AG04450 (cell line): ENCODE results near the gene FAM53B. TPM values are rescaled to one million over a fixed set of nuclear protein-coding genes. Genes with fewer than 3 reads are reported as not detected.

ENCODE experiments used
- CTCF ChIA-PET: fragments of 300-600, 350-600 bp; formaldehyde crosslinking; extraction: SDS; loops from one replicate; lab custom pipeline; 2022; ENCODE audit warnings: antibody characterized with exemption, inconsistent platforms; lab: Charles Lee
- POLR2A ChIA-PET: fragments of 350-600 bp; formaldehyde crosslinking; extraction: SDS; loops from one replicate; lab custom pipeline; 2021; ENCODE audit warnings: antibody characterized with exemption, inconsistent platforms; lab: Yijun Ruan, JAX
- DNase-seq: peaks from one replicate; pipeline ENCODE4 v3.0.0-alpha.2; 2011; ENCODE audit warnings: low read depth, low spot score
- H3K27ac ChIP-seq: one replicate; pipeline ENCODE4 v1.5.1; 2012; ENCODE audit warnings: low read depth, low read length, control low read depth
- H3K27me3 ChIP-seq: one replicate; pipeline ENCODE4 v1.6.0; 2012; ENCODE audit warnings: low read length; ENCODE audit not compliant: control insufficient read depth, insufficient read depth
- H3K4me3 ChIP-seq: 2 replicates; pipeline ENCODE4 v1.5.1; 2011; ENCODE audit warnings: mild to moderate bottlenecking, low read depth, low read length, control low read depth
- H3K9me3 ChIP-seq: 2 replicates; pipeline ENCODE4 v1.5.1; 2012; ENCODE audit warnings: low read length; ENCODE audit not compliant: control insufficient read depth, insufficient read depth
- CTCF ChIP-seq: IDR thresholded peaks from 2 replicates; pipeline ENCODE4 v1.5.1; 2011; ENCODE audit warnings: low read depth, low read length, control low read depth, inconsistent platforms
- polyA plus RNA-seq: library from polyadenylated mRNA; depleted of rRNA; stranded (reverse); fragments of >200 nt; gene quantifications from 2 replicates; pipeline ENCODE4 v1.2.3, GENCODE V29; 2011

The FAM53B gene
- polyA plus RNA-seq, 1 experiment, result 4.1 TPM

- Histone ChIP-seq H3K27me3 (no peaks in the 10 kb centered on the region), H3K9me3 (no peaks in the 10 kb centered on the region; the same call in 1 of the 2 replicates), H3K4me3 (no peak overlapping the region), H3K27ac (peak overlapping the region; percentile 39)
- ChIA-PET POLR2A (no interaction called here), CTCF (interaction anchor here (2.1 kb wide), 1 partner anchor 41 kb away, joined by 15 read pairs; no protein-coding TSS in a partner anchor)
- DNase-seq, result no peak
- no peak for TF ChIP-seq CTCF
Observed at GRCh38 chr10:124700293-124701037, 43.7 kb downstream of the FAM53B start.

- ChIA-PET POLR2A (no interaction called here), CTCF (no interaction called here)
- Histone ChIP-seq H3K9me3 (no peaks in the 10 kb centered on the region; the same call in 1 of the 2 replicates), H3K4me3 (no peak overlapping the region), H3K27me3 (no peaks in the 10 kb centered on the region), H3K27ac (no peak overlapping the region)
- DNase-seq, result no peak
- no peak for TF ChIP-seq CTCF
Observed at GRCh38 chr10:124699471-124700292, 44.5 kb downstream of the FAM53B start.

- POLR2A ChIA-PET, result no interaction called here
- Histone ChIP-seq H3K27ac (no peak overlapping the region), H3K9me3 (no peaks in the 10 kb centered on the region; the same call in 1 of the 2 replicates), H3K4me3 (no peak overlapping the region), H3K27me3 (no peaks in the 10 kb centered on the region)
- DNase-seq, result no peak
- CTCF ChIA-PET, result no interaction called here
- no peak for TF ChIP-seq CTCF
Observed at GRCh38 chr10:124698545-124699469, 45.4 kb downstream of the FAM53B start.

GRCh38 chr10:124697837-124698544 is 46.2 kb downstream of the FAM53B start:
- ChIA-PET CTCF (interaction anchor here (0.6 kb wide), 1 partner anchor 52 kb away, joined by 3 read pairs; no protein-coding TSS in a partner anchor), POLR2A (no interaction called here)
- no peak overlapping the region for H3K4me3 ChIP-seq
- no peaks in the 10 kb centered on the region for H3K27me3 ChIP-seq
- no peak for DNase-seq
- TF ChIP-seq CTCF, result no peak; the same call in 1 of the 2 replicates
- H3K27ac ChIP-seq, result no peak overlapping the region
- H3K9me3 ChIP-seq, result no peaks in the 10 kb centered on the region; the same call in 1 of the 2 replicates
